ENCODE measurements around the gene WWTR1.

GRCh38 chr3:149470381-149470780, 187.4 kb downstream of the WWTR1 start:
- TF ChIP-seq CTCF (IDR thresholded peaks at IDR 0.05; ENCODE audit: extremely low read depth in 1 of 2, insufficient read depth in 1 of 2, low read depth in 1 of 2, low read length in 2 of 2) (no peak), EZH2 (IDR thresholded peaks at IDR 0.05; ENCODE audit: borderline replicate concordance, low read depth, low read length, severe bottlenecking) (no peak), POLR2AphosphoS5 (IDR thresholded peaks at IDR 0.05; ENCODE audit: insufficient read depth, low read depth, low read length) (no peak), MYC (IDR thresholded peaks at IDR 0.05; ENCODE audit: low read depth, low read length) (no peak), POLR2A (IDR thresholded peaks at IDR 0.05; ENCODE audit: low read depth, low read length) (no peak), MAX (IDR thresholded peaks at IDR 0.05; ENCODE audit: insufficient read depth, insufficient read length) (no peak), FOS (IDR thresholded peaks at IDR 0.05; ENCODE audit: borderline replicate concordance, insufficient read depth, low read length) (no peak), JUN (IDR thresholded peaks at IDR 0.05; ENCODE audit: borderline replicate concordance, insufficient read depth, insufficient read length, low read depth) (no peak), GATA2 (IDR thresholded peaks at IDR 0.05; ENCODE audit: insufficient read depth, insufficient read length, low read depth, low read length) (no peak)
